Measurements from ENCODE around the gene STXBP5.

DNA sequence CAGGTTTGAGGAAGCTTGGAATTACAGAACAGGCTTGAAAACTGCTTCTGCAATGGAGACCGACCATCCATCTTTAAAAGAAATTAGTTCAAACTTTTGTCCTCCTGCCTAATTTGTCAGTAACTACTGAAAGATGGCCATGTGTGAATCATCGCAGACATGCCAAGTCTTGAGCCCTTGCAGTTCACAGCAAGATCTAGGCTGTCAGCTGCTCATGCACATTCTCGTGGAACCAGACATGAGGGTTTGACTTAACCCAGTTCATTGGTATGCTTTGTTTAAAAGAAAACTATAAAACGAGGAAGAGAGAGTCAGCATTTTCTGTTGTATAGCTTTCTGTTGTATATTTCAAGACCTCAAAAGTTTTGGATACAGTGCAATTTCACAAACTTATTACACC is 230.3 kb downstream of the STXBP5 start:
- TF ChIP-seq EZH2 (IDR thresholded peaks at IDR 0.05; ENCODE audit: low read length) = no peak
- TF ChIP-seq, protein P1, sequence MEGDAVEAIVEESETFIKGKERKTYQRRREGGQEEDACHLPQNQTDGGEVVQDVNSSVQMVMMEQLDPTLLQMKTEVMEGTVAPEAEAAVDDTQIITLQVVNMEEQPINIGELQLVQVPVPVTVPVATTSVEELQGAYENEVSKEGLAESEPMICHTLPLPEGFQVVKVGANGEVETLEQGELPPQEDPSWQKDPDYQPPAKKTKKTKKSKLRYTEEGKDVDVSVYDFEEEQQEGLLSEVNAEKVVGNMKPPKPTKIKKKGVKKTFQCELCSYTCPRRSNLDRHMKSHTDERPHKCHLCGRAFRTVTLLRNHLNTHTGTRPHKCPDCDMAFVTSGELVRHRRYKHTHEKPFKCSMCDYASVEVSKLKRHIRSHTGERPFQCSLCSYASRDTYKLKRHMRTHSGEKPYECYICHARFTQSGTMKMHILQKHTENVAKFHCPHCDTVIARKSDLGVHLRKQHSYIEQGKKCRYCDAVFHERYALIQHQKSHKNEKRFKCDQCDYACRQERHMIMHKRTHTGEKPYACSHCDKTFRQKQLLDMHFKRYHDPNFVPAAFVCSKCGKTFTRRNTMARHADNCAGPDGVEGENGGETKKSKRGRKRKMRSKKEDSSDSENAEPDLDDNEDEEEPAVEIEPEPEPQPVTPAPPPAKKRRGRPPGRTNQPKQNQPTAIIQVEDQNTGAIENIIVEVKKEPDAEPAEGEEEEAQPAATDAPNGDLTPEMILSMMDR (optimal IDR thresholded peaks at IDR 0.05 in 1 of 3, IDR thresholded peaks at IDR 0.05 in 1 of 3, conservative IDR thresholded peaks at IDR 0.05 in 1 of 3; ENCODE audit: extremely low read depth in 1 of 3, insufficient read depth in 2 of 3, low read length in 3 of 3) = no peak
